ENCODE results near the gene CACNA1C.
"Not testable (repeated sequence)": the region's sequence is repeated elsewhere in the genome, so short reads cannot be mapped to it uniquely, and the experiment has no call there.

CACNA1C gene

DNA sequence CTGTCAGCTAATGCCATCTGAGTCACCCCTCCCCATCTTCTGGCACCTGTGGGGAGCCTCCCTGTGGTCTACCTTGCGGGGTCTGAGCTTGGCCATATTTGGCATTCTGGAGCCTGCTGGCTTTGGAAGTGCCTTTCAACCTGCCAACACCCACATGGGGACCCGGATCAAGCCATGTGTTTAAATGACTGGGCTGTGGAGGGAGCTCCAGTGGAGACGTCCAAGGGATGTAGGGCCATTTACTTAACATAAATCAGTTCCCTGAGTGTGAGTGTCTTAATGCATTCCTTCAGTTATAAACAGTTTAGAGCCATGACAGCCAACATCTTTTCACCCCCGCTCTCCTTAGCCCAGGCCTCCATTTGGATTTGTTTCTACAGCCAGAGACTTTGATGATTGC is 22.0 kb downstream of the CACNA1C start:
- no peak for DNase-seq (ENCODE audit: low read depth in 1 of 2, low spot score in 1 of 2)

GRCh38 chr12:2075508-2076195 is 22.9 kb downstream of the CACNA1C start:
- DNase-seq (ENCODE audit: low read depth in 1 of 2, low spot score in 1 of 2) = no peak

GRCh38 chr12:2076196-2076570 is 23.4 kb downstream of the CACNA1C start:
- no peak for DNase-seq (ENCODE audit: low read depth in 1 of 2, low spot score in 1 of 2)

DNA sequence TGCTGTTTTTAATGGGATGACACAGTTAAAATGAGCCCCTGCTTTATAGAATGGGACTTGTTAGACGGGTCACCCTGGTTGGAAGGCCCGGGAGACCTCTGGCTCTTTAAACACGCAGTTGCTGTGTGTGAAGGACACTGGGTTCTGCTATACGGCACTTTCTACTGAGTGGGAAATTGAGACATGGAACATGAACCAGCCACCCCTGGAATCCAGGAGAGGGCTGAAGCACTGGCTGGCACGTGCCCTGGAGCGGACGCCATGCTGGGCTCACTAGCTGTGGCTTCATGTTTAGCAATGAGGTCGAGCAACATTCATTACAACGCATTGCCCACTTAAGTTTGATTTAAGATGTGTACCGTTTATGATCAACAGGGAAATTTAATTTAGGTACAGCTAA is 23.9 kb downstream of the CACNA1C start:
- DNase-seq (ENCODE audit: low read depth in 1 of 2, low spot score in 1 of 2) = no peak

DNA sequence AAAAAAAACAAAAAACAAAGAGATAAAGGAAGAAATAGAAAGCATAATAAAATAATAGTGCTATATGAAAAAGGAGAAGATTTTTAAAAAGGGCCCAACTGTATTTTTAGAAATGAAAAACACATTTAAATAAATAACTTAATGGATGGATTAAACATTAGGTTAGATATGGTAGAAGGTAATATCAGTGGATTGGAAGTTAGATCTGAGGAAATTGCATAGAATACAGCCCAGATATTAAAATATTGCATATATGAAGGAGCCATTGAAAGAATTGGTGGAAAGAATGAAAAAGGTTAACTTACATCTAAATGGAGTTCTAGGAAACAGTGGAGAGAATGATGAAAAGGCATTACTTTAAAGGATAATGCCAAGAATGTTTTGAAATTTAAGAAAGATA is 27.8 kb downstream of the CACNA1C start:
- DNase-seq (ENCODE audit: low read depth in 1 of 2, low spot score in 1 of 2) = no peak

DNA sequence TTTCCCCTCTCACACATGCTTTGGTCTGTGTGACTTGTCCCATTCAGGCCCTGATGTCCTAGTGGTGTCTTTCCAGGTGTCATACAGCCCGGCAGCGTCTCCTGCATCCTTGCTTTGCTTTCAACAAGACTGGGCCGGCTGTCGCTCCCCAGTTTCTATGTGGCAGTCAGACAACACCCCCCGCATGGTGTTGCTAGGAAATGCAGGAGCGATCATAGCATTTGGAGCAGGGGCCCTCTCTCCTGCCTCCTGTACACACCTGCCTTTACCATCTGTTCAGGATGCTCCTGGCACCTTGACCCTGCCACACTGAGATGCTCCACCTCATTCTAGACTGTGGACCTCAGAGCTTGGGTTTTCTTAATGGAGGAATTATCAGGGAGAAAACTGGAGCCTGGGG is 29.5 kb downstream of the CACNA1C start:
- no peak for DNase-seq (ENCODE audit: low read depth in 1 of 2, low spot score in 1 of 2)

GRCh38 chr12:2083008-2083407 is 30.2 kb downstream of the CACNA1C start:
- DNase-seq (ENCODE audit: low read depth in 1 of 2, low spot score in 1 of 2) = no peak

- no peak for DNase-seq (ENCODE audit: low read depth in 1 of 2, low spot score in 1 of 2)
Observed at GRCh38 chr12:2083561-2083960, 30.8 kb downstream of the CACNA1C start.

DNA sequence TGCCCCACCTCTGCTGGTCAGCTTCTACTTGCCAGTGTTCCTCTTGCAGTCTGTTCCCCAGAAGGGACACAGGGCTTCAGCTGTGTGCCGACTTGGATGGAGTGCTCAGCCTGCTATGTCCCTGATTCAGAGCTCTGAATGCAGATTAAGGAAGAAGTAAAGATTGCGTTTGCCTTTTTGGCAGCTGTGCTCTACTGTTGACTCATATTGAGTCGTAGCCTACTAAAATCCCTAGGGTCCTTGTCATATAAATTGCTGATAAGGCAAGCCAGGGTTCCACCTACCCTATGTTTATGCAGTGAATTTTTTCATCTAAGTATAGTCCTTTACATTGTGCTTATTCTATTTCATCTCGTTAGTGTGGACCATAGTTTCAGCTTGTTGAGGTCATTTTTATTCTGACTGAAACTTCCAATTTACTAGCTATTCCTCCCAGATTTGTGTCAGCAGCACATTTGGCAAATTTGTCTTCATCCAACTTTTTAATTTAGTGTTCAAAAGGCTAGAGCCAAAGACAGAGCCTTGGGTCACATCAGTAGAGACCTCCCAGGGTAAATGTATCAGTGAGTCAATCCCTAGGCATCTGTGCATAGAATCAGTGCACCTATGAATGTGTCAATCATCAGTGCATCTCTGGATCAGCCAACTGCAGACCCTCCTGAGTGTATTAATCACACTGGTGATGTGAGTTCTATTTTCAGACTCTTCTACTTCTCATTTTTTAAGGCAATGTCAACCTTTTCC is 31.9 kb downstream of the CACNA1C start:
- no peak for DNase-seq (ENCODE audit: low read depth in 1 of 2, low spot score in 1 of 2)

DNA sequence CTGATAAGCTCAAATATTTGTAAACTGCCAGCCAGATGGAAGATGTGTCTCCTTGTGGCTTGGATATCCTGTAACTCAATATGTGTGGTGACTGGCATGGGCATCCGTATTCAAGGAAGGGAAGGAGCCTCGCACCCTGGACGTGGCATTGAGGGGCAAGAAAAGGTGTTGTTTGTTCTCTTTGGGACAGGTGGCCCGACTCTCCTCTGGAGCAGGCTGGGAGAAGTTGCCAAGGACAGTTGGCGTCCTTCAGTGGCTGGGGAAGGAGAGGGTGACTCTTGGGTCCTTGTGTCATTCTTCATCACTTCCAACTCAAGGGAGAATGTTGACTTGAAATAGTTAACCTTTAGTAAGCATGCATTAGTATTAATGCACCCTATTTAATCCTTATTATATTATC is 39.6 kb downstream of the CACNA1C start:
- no peak for DNase-seq (ENCODE audit: low read depth in 1 of 2, low spot score in 1 of 2)

DNA sequence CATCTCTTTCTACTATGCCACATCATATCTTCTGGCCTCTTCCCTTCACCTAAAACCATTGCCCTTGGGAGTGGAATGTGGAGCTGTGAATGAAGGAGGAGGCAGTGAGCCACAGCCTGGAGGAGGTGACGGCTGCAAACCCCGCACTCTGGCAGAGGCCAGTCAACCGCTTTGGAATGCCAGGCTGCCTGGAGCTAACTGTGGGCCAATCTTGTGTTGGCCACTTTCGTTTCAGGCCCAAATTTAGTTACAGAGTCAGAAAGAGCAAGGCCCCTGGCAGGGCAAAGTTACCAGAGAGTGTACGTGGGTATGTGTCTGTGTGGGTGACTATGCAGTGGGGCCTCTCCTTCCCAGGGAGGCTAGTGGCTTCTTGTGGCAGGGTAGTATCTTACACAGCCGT is 40.1 kb downstream of the CACNA1C start:
- DNase-seq (ENCODE audit: low read depth in 1 of 2, low spot score in 1 of 2) = no peak

DNA sequence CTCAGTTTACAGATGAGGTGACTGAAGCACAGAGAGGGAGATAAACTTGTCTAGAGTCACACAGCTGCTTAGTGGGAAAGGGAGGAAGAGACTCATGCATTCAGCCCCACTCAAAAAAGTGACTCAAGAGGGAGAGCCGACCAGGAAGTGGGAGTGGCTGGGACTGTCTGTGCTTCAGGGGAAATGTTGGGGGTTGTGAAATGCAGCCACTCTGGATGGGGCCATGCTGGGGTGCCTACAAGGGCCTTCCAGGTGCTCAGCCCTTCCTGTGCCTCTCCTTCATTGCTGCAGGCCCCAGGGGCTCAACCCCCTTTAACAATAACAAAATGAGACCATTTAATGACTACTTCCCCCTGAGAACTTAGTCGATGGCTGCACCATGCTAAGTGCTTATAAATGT is 41.8 kb downstream of the CACNA1C start:
- DNase-seq (ENCODE audit: low read depth in 1 of 2, low spot score in 1 of 2) = no peak

GRCh38 chr12:2095878-2096277 is 43.1 kb downstream of the CACNA1C start:
- no peak for DNase-seq (ENCODE audit: low read depth in 1 of 2, low spot score in 1 of 2)

DNA sequence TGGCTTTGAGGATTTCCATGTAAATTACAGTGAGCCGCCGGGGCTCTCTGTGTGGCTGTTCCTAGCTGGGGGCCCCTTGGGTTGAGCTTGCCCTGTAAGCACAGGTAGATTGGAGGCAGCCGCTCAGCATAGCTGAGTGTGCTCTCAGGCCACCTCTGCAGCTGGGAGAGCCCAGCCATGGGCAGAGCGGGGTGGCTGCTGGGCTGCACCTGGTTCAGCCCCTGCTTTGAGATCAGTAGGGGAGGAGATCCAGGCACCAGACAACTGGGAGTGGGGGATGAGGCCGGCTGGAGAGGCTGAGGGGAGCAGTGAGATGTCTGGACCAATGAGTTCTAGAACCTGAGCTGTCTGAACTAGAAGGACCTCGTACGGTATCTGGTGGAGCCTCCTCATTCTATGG is 44.8 kb downstream of the CACNA1C start:
- no peak for DNase-seq (ENCODE audit: low read depth in 1 of 2, low spot score in 1 of 2)

GRCh38 chr12:2098852-2099251 is 46.1 kb downstream of the CACNA1C start:
- no peak for DNase-seq (ENCODE audit: low read depth in 1 of 2, low spot score in 1 of 2)

DNA sequence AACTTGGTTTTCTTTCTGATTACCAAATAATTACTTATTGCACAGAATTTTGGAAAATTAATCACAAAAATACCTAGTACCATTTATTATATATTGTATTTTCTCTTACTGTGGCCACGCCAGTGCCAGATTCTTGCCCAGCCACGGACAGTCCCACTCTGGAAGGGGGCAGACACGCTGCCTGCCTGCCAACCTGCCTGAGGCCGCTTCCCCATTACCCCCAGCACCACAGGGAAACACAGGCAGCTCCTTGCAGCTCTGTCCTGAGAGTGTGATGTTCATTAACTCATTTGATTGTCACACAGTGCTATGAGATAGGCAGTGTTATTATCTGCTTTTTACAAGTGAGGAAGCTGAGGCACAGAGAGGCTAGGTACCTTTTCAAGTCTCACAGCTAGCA is 46.8 kb downstream of the CACNA1C start:
- DNase-seq (ENCODE audit: low read depth in 1 of 2, low spot score in 1 of 2) = no peak

DNA sequence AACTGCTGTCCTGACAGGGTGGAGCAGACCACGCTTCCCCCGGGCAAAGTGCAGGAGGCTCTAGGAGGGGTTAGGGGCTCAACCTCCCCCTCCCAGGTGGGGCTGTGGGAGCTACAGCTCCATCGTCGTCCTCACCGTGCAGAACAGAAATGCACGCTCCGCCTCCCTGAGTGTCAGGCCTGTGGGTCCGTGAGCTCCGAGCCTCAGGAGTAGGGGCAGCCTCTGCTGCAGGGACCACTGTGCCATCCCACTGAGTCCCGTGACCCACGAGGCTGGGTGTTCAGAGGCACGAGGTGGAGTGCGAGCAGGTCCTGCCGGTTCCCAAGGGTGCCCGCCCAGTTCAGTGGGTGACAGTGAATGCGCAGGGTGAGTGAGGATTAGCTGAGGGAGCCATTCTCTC is 48.6 kb downstream of the CACNA1C start:
- DNase-seq (ENCODE audit: low read depth in 1 of 2, low spot score in 1 of 2) = no peak

DNA sequence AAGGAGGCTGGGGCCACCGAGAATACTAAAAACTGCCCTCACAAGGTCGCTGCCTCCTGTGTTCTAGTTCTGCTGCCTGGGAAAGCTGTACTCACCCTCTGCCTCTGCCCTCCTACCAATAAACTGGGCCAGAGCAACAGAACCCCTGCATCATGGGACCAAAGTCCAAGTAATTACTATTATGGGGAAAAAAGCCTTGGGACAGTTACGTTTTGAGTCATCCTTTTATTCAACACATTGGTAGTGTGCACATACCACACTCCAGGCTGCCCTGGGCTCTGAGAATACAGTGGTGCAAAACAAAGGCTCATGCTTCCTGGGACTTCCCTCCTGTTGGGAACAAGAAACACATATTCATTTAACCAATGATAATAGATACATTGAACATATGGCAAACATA is 49.0 kb downstream of the CACNA1C start:
- DNase-seq (ENCODE audit: low read depth in 1 of 2, low spot score in 1 of 2) = no peak

DNA sequence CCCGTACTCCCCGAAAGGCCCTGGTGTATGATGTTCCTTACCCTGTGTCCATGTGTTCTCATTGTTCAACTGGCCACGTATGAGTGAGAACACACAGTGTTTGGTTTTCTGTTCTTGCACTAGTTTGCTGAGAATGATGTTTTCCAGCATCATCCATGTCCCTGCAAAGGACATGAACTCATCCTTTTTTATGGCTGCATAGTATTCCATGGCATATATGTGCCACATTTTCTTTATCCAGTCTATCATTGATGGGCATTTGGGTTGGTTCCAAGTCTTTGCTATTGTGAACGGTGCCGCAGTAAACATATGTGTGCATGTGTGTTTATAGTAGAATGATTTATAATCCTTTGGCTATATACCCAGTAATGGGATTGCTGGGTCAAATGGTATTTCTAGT is 49.9 kb downstream of the CACNA1C start:
- DNase-seq (ENCODE audit: low read depth in 1 of 2, low spot score in 1 of 2) = not testable (repeated sequence)

GRCh38 chr12:2105387-2105786 is 52.6 kb downstream of the CACNA1C start:
- DNase-seq (ENCODE audit: low read depth in 1 of 2, low spot score in 1 of 2) = not testable (repeated sequence)

GRCh38 chr12:2108166-2108565 is 55.4 kb downstream of the CACNA1C start:
- DNase-seq (ENCODE audit: low read depth in 1 of 2, low spot score in 1 of 2) = no peak

- DNase-seq (ENCODE audit: low read depth in 1 of 2, low spot score in 1 of 2) = no peak
Observed at GRCh38 chr12:2108975-2109671, 56.3 kb downstream of the CACNA1C start.

All from activated CD4-positive, alpha-beta T cell treated with anti-CD3 and anti-CD28 coated beads, Interleukin-2, amount 50 U/mL, for 24 hours (primary cell).